ENCODE results near the gene PPP1R8. TPM values are rescaled to one million over a fixed set of nuclear protein-coding genes. Genes with fewer than 3 reads are reported as not detected.

Gene PPP1R8
- total RNA-seq, 1 experiment from 2014 or later, result 39.5 TPM

DNA sequence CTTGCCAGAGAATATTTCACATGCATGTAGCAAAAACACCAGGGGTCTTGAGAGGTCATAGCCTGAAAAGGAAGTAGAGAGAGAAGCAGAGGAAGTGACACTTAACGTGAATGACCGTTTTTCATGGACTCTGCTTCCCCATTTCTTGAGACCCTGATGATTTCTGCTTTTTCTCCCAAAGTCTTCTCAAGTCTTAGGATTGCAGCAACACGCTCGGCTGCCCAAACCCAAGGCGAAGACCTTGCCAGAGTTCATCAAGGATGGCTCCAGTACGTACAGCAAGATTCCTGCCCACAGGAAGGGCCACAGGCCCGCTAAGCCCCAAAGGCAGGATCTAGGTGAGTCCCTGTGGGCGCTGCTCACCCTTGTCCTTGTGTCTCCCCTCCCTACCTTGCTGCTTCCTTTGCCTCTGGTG, 54.5 kb downstream of the PPP1R8 start (continued):
- TF ChIP-seq, protein P1, sequence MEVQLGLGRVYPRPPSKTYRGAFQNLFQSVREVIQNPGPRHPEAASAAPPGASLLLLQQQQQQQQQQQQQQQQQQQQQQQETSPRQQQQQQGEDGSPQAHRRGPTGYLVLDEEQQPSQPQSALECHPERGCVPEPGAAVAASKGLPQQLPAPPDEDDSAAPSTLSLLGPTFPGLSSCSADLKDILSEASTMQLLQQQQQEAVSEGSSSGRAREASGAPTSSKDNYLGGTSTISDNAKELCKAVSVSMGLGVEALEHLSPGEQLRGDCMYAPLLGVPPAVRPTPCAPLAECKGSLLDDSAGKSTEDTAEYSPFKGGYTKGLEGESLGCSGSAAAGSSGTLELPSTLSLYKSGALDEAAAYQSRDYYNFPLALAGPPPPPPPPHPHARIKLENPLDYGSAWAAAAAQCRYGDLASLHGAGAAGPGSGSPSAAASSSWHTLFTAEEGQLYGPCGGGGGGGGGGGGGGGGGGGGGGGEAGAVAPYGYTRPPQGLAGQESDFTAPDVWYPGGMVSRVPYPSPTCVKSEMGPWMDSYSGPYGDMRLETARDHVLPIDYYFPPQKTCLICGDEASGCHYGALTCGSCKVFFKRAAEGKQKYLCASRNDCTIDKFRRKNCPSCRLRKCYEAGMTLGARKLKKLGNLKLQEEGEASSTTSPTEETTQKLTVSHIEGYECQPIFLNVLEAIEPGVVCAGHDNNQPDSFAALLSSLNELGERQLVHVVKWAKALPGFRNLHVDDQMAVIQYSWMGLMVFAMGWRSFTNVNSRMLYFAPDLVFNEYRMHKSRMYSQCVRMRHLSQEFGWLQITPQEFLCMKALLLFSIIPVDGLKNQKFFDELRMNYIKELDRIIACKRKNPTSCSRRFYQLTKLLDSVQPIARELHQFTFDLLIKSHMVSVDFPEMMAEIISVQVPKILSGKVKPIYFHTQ (CRISPR knock-in tag; IDR thresholded peaks at IDR 0.05), result no peak

DNA sequence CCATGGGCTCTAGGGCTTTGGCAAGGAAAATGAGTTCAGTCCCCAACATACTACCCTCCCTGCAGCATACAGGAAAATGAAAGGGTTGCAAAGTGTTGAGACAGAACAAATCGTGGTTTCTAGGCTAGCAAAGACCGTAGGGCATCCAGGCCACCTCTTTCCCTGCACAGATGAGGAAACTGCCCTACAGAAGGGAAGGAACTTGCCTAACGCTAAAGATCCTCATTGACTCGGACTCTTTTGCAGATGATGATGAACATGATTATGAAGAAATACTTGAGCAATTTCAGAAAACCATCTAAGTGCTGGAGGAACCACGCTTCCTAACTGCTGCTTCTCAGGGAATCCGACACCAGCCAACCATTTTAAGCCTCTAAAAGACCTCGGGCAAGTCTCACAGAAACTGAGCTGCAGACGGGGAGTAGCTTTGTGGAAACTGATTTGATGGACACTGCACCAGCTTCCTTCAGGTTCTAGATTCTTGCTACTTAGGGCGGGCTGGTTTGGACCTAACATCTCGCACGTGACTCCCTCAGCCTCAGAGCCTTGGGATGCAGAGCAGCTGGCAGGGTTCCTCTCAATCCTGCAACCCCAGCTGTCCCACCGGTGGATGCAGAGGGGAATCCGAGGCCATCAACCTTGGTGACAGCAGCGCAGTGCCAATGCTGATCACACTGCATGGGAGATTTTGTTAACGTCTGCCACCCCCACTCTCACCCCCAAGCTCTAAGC, 55.2 kb downstream of the PPP1R8 start:
- H3K36me3 Mint-ChIP-seq, result peaks cover 19% of the 10 kb centered on the region
- DNase-seq (ENCODE audit: low spot score) (no peak), ATAC-seq (no peak)
- no peak overlapping the region for H3K4me3 Mint-ChIP-seq
- H3K4me1 Mint-ChIP-seq, result no peaks in the 10 kb centered on the region
- H3K27ac Mint-ChIP-seq, result no peak overlapping the region
- no peak for TF ChIP-seq OVOL2 (CRISPR knock-in tag; IDR thresholded peaks at IDR 0.05; ENCODE audit: borderline replicate concordance)
- TF ChIP-seq ELF4 (CRISPR knock-in tag; IDR thresholded peaks at IDR 0.05; ENCODE audit: low read depth), result no peak
- TF ChIP-seq, protein P2, sequence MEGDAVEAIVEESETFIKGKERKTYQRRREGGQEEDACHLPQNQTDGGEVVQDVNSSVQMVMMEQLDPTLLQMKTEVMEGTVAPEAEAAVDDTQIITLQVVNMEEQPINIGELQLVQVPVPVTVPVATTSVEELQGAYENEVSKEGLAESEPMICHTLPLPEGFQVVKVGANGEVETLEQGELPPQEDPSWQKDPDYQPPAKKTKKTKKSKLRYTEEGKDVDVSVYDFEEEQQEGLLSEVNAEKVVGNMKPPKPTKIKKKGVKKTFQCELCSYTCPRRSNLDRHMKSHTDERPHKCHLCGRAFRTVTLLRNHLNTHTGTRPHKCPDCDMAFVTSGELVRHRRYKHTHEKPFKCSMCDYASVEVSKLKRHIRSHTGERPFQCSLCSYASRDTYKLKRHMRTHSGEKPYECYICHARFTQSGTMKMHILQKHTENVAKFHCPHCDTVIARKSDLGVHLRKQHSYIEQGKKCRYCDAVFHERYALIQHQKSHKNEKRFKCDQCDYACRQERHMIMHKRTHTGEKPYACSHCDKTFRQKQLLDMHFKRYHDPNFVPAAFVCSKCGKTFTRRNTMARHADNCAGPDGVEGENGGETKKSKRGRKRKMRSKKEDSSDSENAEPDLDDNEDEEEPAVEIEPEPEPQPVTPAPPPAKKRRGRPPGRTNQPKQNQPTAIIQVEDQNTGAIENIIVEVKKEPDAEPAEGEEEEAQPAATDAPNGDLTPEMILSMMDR (IDR thresholded peaks at IDR 0.05), result no peak
- TF ChIP-seq, protein P3, sequence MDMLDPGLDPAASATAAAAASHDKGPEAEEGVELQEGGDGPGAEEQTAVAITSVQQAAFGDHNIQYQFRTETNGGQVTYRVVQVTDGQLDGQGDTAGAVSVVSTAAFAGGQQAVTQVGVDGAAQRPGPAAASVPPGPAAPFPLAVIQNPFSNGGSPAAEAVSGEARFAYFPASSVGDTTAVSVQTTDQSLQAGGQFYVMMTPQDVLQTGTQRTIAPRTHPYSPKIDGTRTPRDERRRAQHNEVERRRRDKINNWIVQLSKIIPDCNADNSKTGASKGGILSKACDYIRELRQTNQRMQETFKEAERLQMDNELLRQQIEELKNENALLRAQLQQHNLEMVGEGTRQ (CRISPR knock-in tag; IDR thresholded peaks at IDR 0.05), result no peak
- TF ChIP-seq ZNF232 (CRISPR knock-in tag; IDR thresholded peaks at IDR 0.05), result no peak
- TF ChIP-seq, protein P4, sequence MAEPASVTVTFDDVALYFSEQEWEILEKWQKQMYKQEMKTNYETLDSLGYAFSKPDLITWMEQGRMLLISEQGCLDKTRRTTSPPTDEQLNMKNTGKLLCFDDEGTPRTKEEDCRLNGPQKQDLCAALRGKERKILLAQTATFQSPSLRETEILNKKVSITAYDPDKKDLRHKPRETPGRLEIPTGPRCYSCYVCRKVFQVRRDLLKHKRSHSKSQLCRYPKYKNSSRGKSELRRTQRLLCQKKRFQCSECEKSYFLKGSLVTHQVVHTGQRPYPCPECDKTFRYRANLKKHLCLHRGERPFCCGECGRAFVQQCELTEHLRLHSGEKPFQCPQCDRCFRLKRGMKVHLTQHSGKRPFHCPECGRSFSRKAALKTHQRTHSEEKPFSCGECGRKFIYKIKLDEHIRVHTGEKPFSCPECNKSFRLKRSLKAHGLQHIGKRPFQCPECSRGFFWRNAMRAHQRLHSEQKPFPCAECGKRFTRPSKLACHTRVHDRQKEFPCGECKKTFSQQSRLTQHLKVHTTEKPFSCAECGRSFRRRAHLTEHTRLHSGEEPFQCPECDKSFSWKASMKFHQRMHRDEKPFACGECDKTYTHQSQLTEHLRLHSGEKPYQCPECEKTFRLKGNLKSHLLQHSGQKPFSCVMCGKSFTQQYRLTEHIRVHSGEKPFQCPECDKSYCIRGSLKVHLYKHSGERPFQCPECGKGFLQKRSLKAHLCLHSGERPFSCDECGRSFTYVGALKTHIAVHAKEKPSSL (CRISPR knock-in tag; conservative IDR thresholded peaks at IDR 0.05), result no peak
- TF ChIP-seq ATF1 (CRISPR knock-in tag; IDR thresholded peaks at IDR 0.05), result no peak
- no peak for TF ChIP-seq NFE2L1 (CRISPR knock-in tag; IDR thresholded peaks at IDR 0.05)
- no peak for TF ChIP-seq TEAD4 (CRISPR knock-in tag; IDR thresholded peaks at IDR 0.05)
- ChIA-PET POLR2A (no interaction called here), CTCF (no interaction called here)
- H3K9me3 Mint-ChIP-seq, result no peaks in the 10 kb centered on the region
- no peaks in the 10 kb centered on the region for H3K27me3 Mint-ChIP-seq (ENCODE audit: low read depth)

DNA sequence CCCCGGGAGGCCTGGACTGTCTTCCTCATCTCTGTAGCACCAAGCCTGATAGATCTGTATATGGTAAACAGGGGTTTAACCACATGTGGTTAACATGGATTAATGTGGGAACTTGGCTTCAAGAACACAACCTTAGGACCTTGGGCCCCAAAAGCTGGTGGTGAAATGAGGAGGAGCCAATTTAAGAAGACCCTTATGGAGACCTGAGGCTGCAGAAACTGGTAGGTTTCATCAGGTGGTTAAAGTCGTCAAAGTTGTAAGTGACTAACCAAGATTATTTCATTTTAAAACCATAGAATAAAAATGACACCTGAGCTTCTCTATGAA, 55.7 kb downstream of the PPP1R8 start:
- Mint-ChIP-seq H3K27ac (no peak overlapping the region), H3K27me3 (ENCODE audit: low read depth) (no peaks in the 10 kb centered on the region), H3K9me3 (no peaks in the 10 kb centered on the region), H3K4me3 (no peak overlapping the region), H3K36me3 (peaks cover 23% of the 10 kb centered on the region), H3K4me1 (no peaks in the 10 kb centered on the region)
- POLR2A ChIA-PET, result no interaction called here
- DNase-seq (ENCODE audit: low spot score) (no peak), ATAC-seq (no peak)
- TF ChIP-seq, protein P5, sequence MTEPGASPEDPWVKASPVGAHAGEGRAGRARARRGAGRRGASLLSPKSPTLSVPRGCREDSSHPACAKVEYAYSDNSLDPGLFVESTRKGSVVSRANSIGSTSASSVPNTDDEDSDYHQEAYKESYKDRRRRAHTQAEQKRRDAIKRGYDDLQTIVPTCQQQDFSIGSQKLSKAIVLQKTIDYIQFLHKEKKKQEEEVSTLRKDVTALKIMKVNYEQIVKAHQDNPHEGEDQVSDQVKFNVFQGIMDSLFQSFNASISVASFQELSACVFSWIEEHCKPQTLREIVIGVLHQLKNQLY (CRISPR knock-in tag; IDR thresholded peaks at IDR 0.05), result no peak
- TF ChIP-seq MYBL2 (CRISPR knock-in tag; IDR thresholded peaks at IDR 0.05) (no peak), ZNF263 (CRISPR knock-in tag; IDR thresholded peaks at IDR 0.05; ENCODE audit: low read depth) (no peak), ZNF416 (CRISPR knock-in tag; IDR thresholded peaks at IDR 0.05) (no peak), ZBTB21 (CRISPR knock-in tag; IDR thresholded peaks at IDR 0.05; ENCODE audit: borderline replicate concordance) (no peak), ZNF317 (CRISPR knock-in tag; IDR thresholded peaks at IDR 0.05; ENCODE audit: borderline replicate concordance, low read depth) (no peak)
- CTCF ChIA-PET, result no interaction called here

Measured in WTC11 (cell line).